Measurements from ENCODE around the gene NDST3.

Gene NDST3

GRCh38 chr4:118226311-118227010 lies 192.2 kb downstream of the NDST3 start:
- no peaks in the 10 kb centered on the region for H3K4me1 ChIP-seq (ENCODE audit: control insufficient read depth, low read length)
- H3K4me3 ChIP-seq (ENCODE audit: low read length), result no peak overlapping the region
- H3F3A ChIP-seq (ENCODE audit: control insufficient read depth, insufficient read depth), result no peaks in the 10 kb centered on the region
- H3K79me2 ChIP-seq (ENCODE audit: control insufficient read depth, low read length), result no peaks in the 10 kb centered on the region
- H3K27ac ChIP-seq (ENCODE audit: low read depth, low read length), result no peak overlapping the region
- H3K9me3 ChIP-seq (ENCODE audit: control insufficient read depth, insufficient read depth, low read length), result no peaks in the 10 kb centered on the region
- H3K27me3 ChIP-seq (ENCODE audit: control insufficient read depth, low read length), result peaks cover 4% of the 10 kb centered on the region; the same call in 1 of the 2 replicates
- no peaks in the 10 kb centered on the region for H3K36me3 ChIP-seq (ENCODE audit: control insufficient read depth, low read length)
- no peak overlapping the region for H3K4me2 ChIP-seq (ENCODE audit: low read length)
- no peaks in the 10 kb centered on the region for H3K9me2 ChIP-seq (replicated peaks; ENCODE audit: control insufficient read depth, low read length)
- no peaks in the 10 kb centered on the region for H4K20me1 ChIP-seq (ENCODE audit: control insufficient read depth, insufficient read depth, low read depth, low read length)
- TF ChIP-seq CTCF (IDR thresholded peaks at IDR 0.05; ENCODE audit: low read depth, low read length, poor library complexity, severe bottlenecking) (no peak), EZH2phosphoT487 (IDR thresholded peaks at IDR 0.05; ENCODE audit: borderline replicate concordance, low read length) (no peak)

GRCh38 chr4:118235566-118236120 lies 201.4 kb downstream of the NDST3 start:
- Histone ChIP-seq H4K20me1 (ENCODE audit: control insufficient read depth, insufficient read depth, low read depth, low read length) (no peaks in the 10 kb centered on the region), H3F3A (ENCODE audit: control insufficient read depth, insufficient read depth) (no peaks in the 10 kb centered on the region), H3K36me3 (ENCODE audit: control insufficient read depth, low read length) (no peaks in the 10 kb centered on the region)

GRCh38 chr4:118237531-118237930 lies 203.2 kb downstream of the NDST3 start:
- Histone ChIP-seq H3K4me1 (ENCODE audit: control insufficient read depth, low read length) (no peaks in the 10 kb centered on the region), H3K4me3 (ENCODE audit: low read length) (no peak overlapping the region), H3K27me3 (ENCODE audit: control insufficient read depth, low read length) (no peaks in the 10 kb centered on the region), H3K9me2 (replicated peaks; ENCODE audit: control insufficient read depth, low read length) (no peaks in the 10 kb centered on the region), H3K27ac (ENCODE audit: low read depth, low read length) (no peak overlapping the region), H3K36me3 (ENCODE audit: control insufficient read depth, low read length) (no peaks in the 10 kb centered on the region), H4K20me1 (ENCODE audit: control insufficient read depth, insufficient read depth, low read depth, low read length) (no peaks in the 10 kb centered on the region), H3K9me3 (ENCODE audit: control insufficient read depth, insufficient read depth, low read length) (no peaks in the 10 kb centered on the region), H3K79me2 (ENCODE audit: control insufficient read depth, low read length) (no peaks in the 10 kb centered on the region), H3F3A (ENCODE audit: control insufficient read depth, insufficient read depth) (no peaks in the 10 kb centered on the region), H3K4me2 (ENCODE audit: low read length) (no peak overlapping the region)
- TF ChIP-seq EZH2phosphoT487 (IDR thresholded peaks at IDR 0.05; ENCODE audit: borderline replicate concordance, low read length), result no peak
- no peak for TF ChIP-seq CTCF (IDR thresholded peaks at IDR 0.05; ENCODE audit: low read depth, low read length, poor library complexity, severe bottlenecking)

More at GRCh38 chr4:118235566-118236120, 201.4 kb downstream of the NDST3 start:
- no peaks in the 10 kb centered on the region for H3K9me3 ChIP-seq (ENCODE audit: control insufficient read depth, insufficient read depth, low read length)
- H3K4me3 ChIP-seq (ENCODE audit: low read length), result no peak overlapping the region
- TF ChIP-seq EZH2phosphoT487 (IDR thresholded peaks at IDR 0.05; ENCODE audit: borderline replicate concordance, low read length) (no peak), CTCF (IDR thresholded peaks at IDR 0.05; ENCODE audit: low read depth, low read length, poor library complexity, severe bottlenecking) (no peak)
- H3K79me2 ChIP-seq (ENCODE audit: control insufficient read depth, low read length), result no peaks in the 10 kb centered on the region
- no peak overlapping the region for H3K27ac ChIP-seq (ENCODE audit: low read depth, low read length)
- no peaks in the 10 kb centered on the region for H3K27me3 ChIP-seq (ENCODE audit: control insufficient read depth, low read length)
- H3K4me1 ChIP-seq (ENCODE audit: control insufficient read depth, low read length), result no peaks in the 10 kb centered on the region
- no peak overlapping the region for H3K4me2 ChIP-seq (ENCODE audit: low read length)
- no peaks in the 10 kb centered on the region for H3K9me2 ChIP-seq (replicated peaks; ENCODE audit: control insufficient read depth, low read length)
